ENCODE measurements around the gene CCDC78. TPM values are rescaled to one million over a fixed set of nuclear protein-coding genes. Genes with fewer than 3 reads are reported as not detected.

The CCDC78 gene
- total RNA-seq, 4 donors from 2014 or later, result 0.40 to 24.3 (median 0.98) TPM

DNA sequence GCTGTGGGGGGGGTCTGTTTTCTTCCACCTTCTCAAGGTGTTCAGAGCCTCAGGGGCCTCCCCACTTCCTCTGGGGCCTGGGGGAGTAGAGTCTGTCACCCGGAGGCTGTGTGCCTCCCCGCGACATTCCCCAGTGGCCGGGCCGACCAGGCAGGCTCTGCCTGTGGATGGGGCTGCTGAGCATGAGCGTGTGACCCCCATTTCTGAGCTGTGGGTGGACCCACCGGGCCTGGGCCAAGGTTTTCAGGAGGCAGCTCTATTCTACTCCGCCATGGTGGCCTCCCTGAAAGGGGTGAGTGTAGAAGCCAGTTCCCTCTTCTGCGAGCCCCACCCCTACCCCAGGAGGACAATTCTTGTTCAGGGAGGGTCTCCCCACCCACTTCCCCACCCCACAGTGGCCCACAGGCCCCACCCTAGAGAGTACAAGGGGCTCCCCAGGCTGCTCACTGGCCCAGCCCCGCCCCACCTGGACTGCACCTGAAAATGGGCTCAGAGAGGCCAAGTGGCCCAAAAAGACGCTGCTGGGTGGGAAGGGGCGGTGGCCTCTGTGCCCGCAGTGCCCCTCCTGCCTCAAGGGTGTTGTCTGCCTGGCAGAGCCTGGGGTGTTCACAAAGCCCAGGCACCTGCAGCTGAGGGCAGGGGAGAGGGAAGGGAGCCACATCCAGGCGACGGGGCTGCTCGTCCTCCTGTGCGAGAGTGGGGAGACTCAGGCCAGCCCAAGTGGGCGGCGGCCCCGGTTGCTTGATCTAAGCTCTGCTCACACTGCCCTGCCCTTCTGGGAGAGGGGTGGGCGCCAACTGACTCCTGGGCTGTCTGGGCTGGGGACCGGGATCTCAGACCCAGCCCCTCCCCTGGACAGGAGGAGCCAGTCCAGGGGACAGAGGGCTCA, 35.6 kb upstream of the CCDC78 start:
- 35% methylated on average over 22 of the region's 22 CpGs; no CpG with 5 or more reads in 1 of the 2 donors for WGBS, 2 donors (ENCODE audit: low coverage in 1 of 2)
- intact Hi-C loops (cut with DNase I; ENCODE audit: low total_unique reads), result no loop called here
- in situ Hi-C loops (cut with MboI; ENCODE audit: low pct_ligation_motif_present in 1 of 4, low pct_unique_long_range_greater_than_20kb in 1 of 4, low sequenced_read_pairs in 3 of 4), result no loop called here
- Histone ChIP-seq H3K9me3 (no peaks in the 10 kb centered on the region), H3K36me3 (no peaks in the 10 kb centered on the region), H3K4me3 (no peak overlapping the region), H3K4me1 (no peaks in the 10 kb centered on the region), H3K27ac (no peak overlapping the region), H3K27me3 (peaks cover 43% of the 10 kb centered on the region)
- DNase-seq, result no peak
- no peak for TF ChIP-seq CTCF (IDR thresholded peaks at IDR 0.05)
- no peak for TF ChIP-seq POLR2A (IDR thresholded peaks at IDR 0.05)
- no peak for TF ChIP-seq POLR2AphosphoS5 (IDR thresholded peaks at IDR 0.05)
- TF ChIP-seq EP300 (IDR thresholded peaks at IDR 0.05; ENCODE audit: low read depth), result no peak

DNA sequence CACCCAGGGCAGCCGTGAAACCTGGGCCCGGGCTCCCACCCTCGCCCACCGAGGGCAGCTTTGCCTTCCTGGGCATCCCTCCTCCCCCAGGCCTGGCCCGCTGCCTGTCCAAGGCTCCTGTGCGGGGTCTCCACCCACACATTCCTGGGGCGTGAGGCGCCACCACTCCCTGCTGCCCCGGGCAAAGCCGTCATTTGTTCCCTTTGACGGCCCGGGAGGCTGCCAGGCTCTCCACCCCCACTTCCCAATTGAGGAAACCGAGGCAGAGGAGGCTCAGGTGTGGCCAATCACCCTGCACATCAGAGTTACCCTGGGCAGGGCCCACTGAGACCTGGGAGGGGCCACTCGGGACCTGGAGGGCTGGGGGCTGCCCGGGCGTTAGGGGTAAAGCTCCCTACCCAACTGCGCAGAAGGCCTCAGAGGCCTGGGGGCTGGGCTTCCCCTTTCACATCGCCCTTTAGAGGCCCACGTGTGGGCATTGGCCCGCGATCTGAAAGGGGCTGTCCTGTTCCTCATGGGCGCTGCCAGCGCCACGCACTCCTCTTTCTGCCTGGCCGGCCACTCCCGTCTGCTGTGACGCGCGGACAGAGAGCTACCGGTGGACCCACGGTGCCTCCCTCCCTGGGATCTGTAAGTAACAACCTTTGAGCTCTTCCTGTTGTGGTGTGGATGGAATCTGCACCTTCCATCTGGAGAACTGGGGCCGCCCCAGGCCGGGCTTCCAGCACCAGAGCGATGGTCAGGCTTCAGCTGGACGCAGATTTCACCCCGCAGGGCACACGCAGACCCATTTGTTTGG, 34.5 kb upstream of the CCDC78 start, which contains the start of gene MSLN:
MSLN (plus strand) TSS at position 190 of the 799 bp plus-strand sequence. CDS start 1,947 bp downstream, outside the sequence.
- no peaks in the 10 kb centered on the region for H3K36me3 ChIP-seq
- 32% methylated on average over 28 of the region's 37 CpGs; no CpG with 5 or more reads in 1 of the 2 donors for WGBS, 2 donors (ENCODE audit: low coverage in 1 of 2)
- H3K27me3 ChIP-seq, result peaks cover 50% of the 10 kb centered on the region
- no peak for TF ChIP-seq CTCF (IDR thresholded peaks at IDR 0.05)
- no peak for TF ChIP-seq EP300 (IDR thresholded peaks at IDR 0.05; ENCODE audit: low read depth)
- no peak for TF ChIP-seq POLR2AphosphoS5 (IDR thresholded peaks at IDR 0.05)
- TF ChIP-seq POLR2A (IDR thresholded peaks at IDR 0.05), result no peak
- no peak for DNase-seq
- no peak within 1 kb of the TSS for H3K27ac ChIP-seq
- H3K9me3 ChIP-seq, result no peaks in the 10 kb centered on the region
- no peaks in the 10 kb centered on the region for H3K4me1 ChIP-seq
- no peak within 1 kb of the TSS for H3K4me3 ChIP-seq
- intact Hi-C loops (cut with DNase I; ENCODE audit: low total_unique reads), result no loop called here
- in situ Hi-C loops (cut with MboI; ENCODE audit: low pct_ligation_motif_present in 1 of 4, low pct_unique_long_range_greater_than_20kb in 1 of 4, low sequenced_read_pairs in 3 of 4), result no loop called here

- Histone ChIP-seq H3K4me1 (no peaks in the 10 kb centered on the region), H3K27ac (no peak overlapping the region), H3K4me3 (no peak overlapping the region), H3K9me3 (no peaks in the 10 kb centered on the region), H3K27me3 (peaks cover 56% of the 10 kb centered on the region), H3K36me3 (no peaks in the 10 kb centered on the region)
- 60% methylated on average over 13 of the region's 15 CpGs; no CpG with 5 or more reads in 1 of the 2 donors for WGBS, 2 donors (ENCODE audit: low coverage in 1 of 2)
- TF ChIP-seq POLR2AphosphoS5 (IDR thresholded peaks at IDR 0.05) (no peak), CTCF (IDR thresholded peaks at IDR 0.05) (no peak), POLR2A (IDR thresholded peaks at IDR 0.05) (no peak), EP300 (IDR thresholded peaks at IDR 0.05; ENCODE audit: low read depth) (no peak)
- intact Hi-C loops (cut with DNase I; ENCODE audit: low total_unique reads) (no loop called here), in situ Hi-C loops (cut with MboI; ENCODE audit: low pct_ligation_motif_present in 1 of 4, low pct_unique_long_range_greater_than_20kb in 1 of 4, low sequenced_read_pairs in 3 of 4) (no loop called here)
- DNase-seq, result no peak
These were observed 33.8 kb upstream of the CCDC78 start for GRCh38 chr16:760065-760464.

Measured in transverse colon (tissue), 4 donors.